Measurements from ENCODE around the gene OLFM1.

DNA sequence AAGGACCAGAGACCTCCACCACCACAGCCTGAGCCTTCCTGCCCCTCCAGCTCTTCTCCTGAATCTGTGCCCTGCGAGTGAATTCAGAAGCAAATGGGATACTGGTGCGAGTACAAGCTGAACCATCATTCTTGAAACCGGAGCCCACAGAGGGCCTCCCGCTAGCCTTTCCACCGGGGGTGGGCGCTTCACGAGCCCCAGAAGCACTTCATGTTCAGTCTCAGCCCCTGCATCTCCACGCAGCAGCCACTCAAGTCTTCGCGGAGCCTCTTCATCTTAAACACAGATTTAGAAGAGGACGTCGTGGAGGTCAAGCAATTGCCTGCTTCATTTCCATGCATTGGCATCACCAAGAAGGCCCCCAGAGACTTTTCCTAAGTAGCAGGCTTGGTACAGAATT is 26.0 kb upstream of the OLFM1 start:
- TF ChIP-seq, protein P1, sequence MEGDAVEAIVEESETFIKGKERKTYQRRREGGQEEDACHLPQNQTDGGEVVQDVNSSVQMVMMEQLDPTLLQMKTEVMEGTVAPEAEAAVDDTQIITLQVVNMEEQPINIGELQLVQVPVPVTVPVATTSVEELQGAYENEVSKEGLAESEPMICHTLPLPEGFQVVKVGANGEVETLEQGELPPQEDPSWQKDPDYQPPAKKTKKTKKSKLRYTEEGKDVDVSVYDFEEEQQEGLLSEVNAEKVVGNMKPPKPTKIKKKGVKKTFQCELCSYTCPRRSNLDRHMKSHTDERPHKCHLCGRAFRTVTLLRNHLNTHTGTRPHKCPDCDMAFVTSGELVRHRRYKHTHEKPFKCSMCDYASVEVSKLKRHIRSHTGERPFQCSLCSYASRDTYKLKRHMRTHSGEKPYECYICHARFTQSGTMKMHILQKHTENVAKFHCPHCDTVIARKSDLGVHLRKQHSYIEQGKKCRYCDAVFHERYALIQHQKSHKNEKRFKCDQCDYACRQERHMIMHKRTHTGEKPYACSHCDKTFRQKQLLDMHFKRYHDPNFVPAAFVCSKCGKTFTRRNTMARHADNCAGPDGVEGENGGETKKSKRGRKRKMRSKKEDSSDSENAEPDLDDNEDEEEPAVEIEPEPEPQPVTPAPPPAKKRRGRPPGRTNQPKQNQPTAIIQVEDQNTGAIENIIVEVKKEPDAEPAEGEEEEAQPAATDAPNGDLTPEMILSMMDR (IDR thresholded peaks at IDR 0.05): no peak
- TF ChIP-seq POLR2A (IDR thresholded peaks at IDR 0.05): no peak

Data from esophagus squamous epithelium (tissue), 4 donors.